ENCODE measurements around the gene ABR. TPM values are rescaled to one million over a fixed set of nuclear protein-coding genes. Genes with fewer than 3 reads are reported as not detected.

The ABR gene
- total RNA-seq, 6 experiments from 2014 or later, result 49.3 to 58.4 (median 54.4) TPM

GRCh38 chr17:1146561-1147265 is 33.1 kb downstream of the ABR start:
- H3K9me3 Mint-ChIP-seq, result no peaks in the 10 kb centered on the region
- TF ChIP-seq CTCF (IDR thresholded peaks at IDR 0.05), result no peak

GRCh38 chr17:1145311-1145986 is 34.3 kb downstream of the ABR start:
- Mint-ChIP-seq H3K27me3 (ENCODE audit: insufficient read depth) (peaks cover 14% of the 10 kb centered on the region), H3K4me1 (ENCODE audit: low read depth) (no peaks in the 10 kb centered on the region), H3K27ac (no peak overlapping the region), H3K36me3 (ENCODE audit: low read depth) (no peaks in the 10 kb centered on the region), H3K4me3 (no peak overlapping the region), H3K9me3 (no peaks in the 10 kb centered on the region)
- DNase-seq, result no peak
- TF ChIP-seq CTCF (IDR thresholded peaks at IDR 0.05), result no peak

More at GRCh38 chr17:1146561-1147265, 33.1 kb downstream of the ABR start:
- Mint-ChIP-seq H3K4me1 (ENCODE audit: low read depth) (no peaks in the 10 kb centered on the region), H3K27ac (no peak overlapping the region), H3K36me3 (ENCODE audit: low read depth) (no peaks in the 10 kb centered on the region), H3K4me3 (no peak overlapping the region), H3K27me3 (ENCODE audit: insufficient read depth) (peaks cover 14% of the 10 kb centered on the region)
- no peak for DNase-seq

- H3K9me3 Mint-ChIP-seq, result no peaks in the 10 kb centered on the region
- DNase-seq, result no peak
- H3K4me1 Mint-ChIP-seq (ENCODE audit: low read depth), result peaks cover 5% of the 10 kb centered on the region; the same call in 1 of the 2 replicates
- no peak overlapping the region for H3K27ac Mint-ChIP-seq
- H3K4me3 Mint-ChIP-seq, result no peak overlapping the region
- no peaks in the 10 kb centered on the region for H3K36me3 Mint-ChIP-seq (ENCODE audit: low read depth)
- no peak for TF ChIP-seq CTCF (IDR thresholded peaks at IDR 0.05)
- peaks cover 22% of the 10 kb centered on the region for H3K27me3 Mint-ChIP-seq (ENCODE audit: insufficient read depth)
Observed at GRCh38 chr17:1144162-1144561, 35.6 kb downstream of the ABR start.

- H3K4me3 Mint-ChIP-seq, result no peak overlapping the region
- no peaks in the 10 kb centered on the region for H3K36me3 Mint-ChIP-seq (ENCODE audit: low read depth)
- H3K9me3 Mint-ChIP-seq, result no peaks in the 10 kb centered on the region
- H3K27ac Mint-ChIP-seq, result no peak overlapping the region
- H3K4me1 Mint-ChIP-seq (ENCODE audit: low read depth), result peaks cover 9% of the 10 kb centered on the region
- DNase-seq, result no peak
- H3K27me3 Mint-ChIP-seq (ENCODE audit: insufficient read depth), result peaks cover 22% of the 10 kb centered on the region
- no peak for TF ChIP-seq CTCF (IDR thresholded peaks at IDR 0.05)
Observed at GRCh38 chr17:1143573-1143972, 36.2 kb downstream of the ABR start.

- H3K4me3 Mint-ChIP-seq, result no peak overlapping the region
- no peaks in the 10 kb centered on the region for H3K9me3 Mint-ChIP-seq
- H3K36me3 Mint-ChIP-seq (ENCODE audit: low read depth), result no peaks in the 10 kb centered on the region
- peaks cover 12% of the 10 kb centered on the region for H3K4me1 Mint-ChIP-seq (ENCODE audit: low read depth)
- DNase-seq, result no peak
- no peak for TF ChIP-seq CTCF (IDR thresholded peaks at IDR 0.05)
- peaks cover 20% of the 10 kb centered on the region for H3K27me3 Mint-ChIP-seq (ENCODE audit: insufficient read depth)
- no peak overlapping the region for H3K27ac Mint-ChIP-seq
Observed at GRCh38 chr17:1142561-1142971, 37.2 kb downstream of the ABR start.

Measured in HFFc6 (cell line).